GM18505 (cell line): ENCODE results near the gene LIM2.
A peak's percentile ranks its signal among the peaks of the same experiment; 100 is the strongest.
"Not testable (repeated sequence)": the region's sequence is repeated elsewhere in the genome, so short reads cannot be mapped to it uniquely, and the experiment has no call there.

Experiments
- ATAC-seq: cut with Tn5 transposase; IDR thresholded peaks from one replicate; pipeline ENCODE4 v1.9.1; 2021; ENCODE audit not compliant: unreplicated experiment
- POLR2A ChIP-seq: IDR thresholded peaks from 4 replicates; pipeline ENCODE4 v1.6.1; 2011; ENCODE audit warnings: borderline replicate concordance; ENCODE audit not compliant: insufficient read depth, insufficient read length; ENCODE audit errors: extremely low read depth

The LIM2 gene

GRCh38 chr19:51410950-51411748 lies 23.4 kb upstream of the LIM2 start:
- ATAC-seq: no peak
- TF ChIP-seq POLR2A: no peak

- ATAC-seq: no peak
- no peak for TF ChIP-seq POLR2A
These were observed 19.8 kb upstream of the LIM2 start for GRCh38 chr19:51407511-51408131.

- no peak for TF ChIP-seq POLR2A
- ATAC-seq: no peak
These were observed 14.3 kb upstream of the LIM2 start for GRCh38 chr19:51402117-51402516.

DNA sequence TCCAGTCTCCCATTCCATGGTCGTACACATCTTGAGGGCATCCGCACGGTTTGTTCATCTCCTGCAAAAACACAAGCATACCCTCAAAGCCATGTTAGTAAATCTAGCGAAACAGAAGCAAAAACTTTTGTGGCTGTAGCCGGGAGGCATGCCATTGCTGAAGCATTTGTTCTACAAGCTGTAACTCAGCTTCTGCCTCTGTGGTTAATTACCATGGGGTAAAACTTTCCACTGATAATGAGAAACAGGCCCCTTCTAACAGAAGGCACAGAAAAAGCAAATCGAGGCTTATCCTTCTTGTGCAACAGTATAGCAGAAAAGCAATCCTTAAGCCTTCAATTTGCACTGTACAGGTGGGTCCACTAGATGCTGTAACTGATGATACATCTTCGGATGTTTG lies 12.2 kb upstream of the LIM2 start:
- not testable (repeated sequence) for ATAC-seq

- no peak for TF ChIP-seq POLR2A
- ATAC-seq: no peak
These were observed 11.5 kb upstream of the LIM2 start for GRCh38 chr19:51399231-51399630.

- no peak for TF ChIP-seq POLR2A
- no peak for ATAC-seq
These were observed 10.4 kb upstream of the LIM2 start for GRCh38 chr19:51398096-51398704.

DNA sequence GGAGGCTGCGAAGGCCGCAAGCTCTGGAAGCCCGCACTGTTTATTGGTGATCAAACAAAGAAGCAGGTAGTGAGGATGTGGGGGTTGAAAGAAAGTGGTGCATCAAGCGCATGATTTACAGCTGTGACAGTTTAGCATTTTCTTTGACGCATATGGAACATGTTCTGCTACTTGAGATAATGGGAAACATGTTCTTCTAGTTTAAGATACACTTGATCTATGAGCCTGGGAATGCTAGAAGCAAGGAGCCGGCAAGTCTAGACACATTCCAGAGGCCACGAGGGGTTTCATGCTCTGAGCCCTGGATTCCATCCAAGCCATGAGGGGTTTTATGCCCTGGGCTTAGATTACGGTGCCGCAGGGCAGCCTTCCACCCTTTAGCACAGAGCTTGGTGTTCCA lies 9.7 kb upstream of the LIM2 start:
- not testable (repeated sequence) for ATAC-seq

GRCh38 chr19:51396175-51396574 lies 8.4 kb upstream of the LIM2 start:
- no peak for ATAC-seq
- TF ChIP-seq POLR2A: no peak

DNA sequence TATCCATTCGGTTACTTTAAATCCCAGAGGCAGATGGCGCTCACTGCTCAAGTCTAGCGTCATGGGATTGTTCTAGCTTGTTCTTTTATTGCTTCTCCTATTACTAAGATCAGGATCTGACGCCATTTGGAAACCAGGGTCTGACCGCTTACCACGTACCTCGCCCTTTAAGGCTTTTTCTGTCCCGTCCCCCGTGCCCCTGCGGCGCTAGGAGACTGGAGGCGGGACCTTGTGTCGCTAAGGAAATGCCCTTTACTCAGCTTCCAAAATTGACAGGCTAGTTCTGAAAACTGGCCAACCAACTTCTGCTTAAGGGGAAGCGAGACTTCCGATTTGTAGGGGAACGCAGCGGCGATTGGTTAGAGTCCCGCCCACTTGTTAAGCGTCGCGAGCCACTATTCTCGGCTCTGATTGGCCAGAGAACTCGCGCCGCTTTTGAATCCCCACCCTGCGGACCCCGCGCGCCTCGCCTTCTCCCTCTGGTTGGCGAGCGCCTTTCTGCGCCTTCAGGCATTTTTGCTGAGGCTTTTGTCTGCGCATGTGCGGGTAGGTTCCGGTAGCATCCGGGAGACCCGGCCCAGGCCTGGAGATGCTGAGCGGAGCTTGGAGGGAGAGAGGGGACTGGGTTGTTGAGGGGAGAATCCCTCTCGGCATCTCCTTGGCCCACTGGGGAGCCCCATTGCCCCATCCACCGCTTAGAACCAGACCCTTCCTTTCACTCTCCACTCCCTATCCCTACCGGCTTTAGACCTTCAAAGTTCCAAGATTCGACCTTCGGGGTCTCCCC lies 6.5 kb upstream of the LIM2 start:
- peak; percentile 81 for TF ChIP-seq POLR2A
- ATAC-seq: peak; percentile 82

- no peak for TF ChIP-seq POLR2A
- ATAC-seq: no peak
These were observed 4.9 kb upstream of the LIM2 start for GRCh38 chr19:51392701-51393100.

DNA sequence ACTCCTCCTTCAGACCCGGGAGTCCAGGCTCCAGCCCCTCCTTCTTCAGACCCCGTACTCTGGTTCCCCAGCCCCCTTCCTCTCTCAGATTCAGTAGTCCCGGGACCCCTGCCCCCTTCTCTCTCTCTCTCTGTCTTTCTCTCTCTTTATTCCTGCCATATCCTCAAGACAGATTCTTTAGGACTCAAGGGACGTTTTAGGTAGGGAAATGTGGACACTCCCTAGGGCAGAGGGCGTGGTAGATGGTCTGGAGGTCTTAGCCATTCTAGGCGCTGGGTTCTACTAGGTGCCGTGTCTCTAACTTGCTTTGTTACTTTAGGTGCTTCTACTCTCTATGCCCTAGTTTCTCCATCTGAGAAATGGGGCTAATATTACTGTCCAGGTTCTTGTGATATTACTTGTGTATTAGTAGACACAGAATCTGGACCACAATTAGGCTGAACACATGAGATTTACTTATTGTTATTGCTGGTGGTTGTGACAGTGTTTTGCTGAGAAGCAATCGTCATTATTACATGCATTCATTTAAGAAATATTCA lies 3.4 kb upstream of the LIM2 start:
- no peak for ATAC-seq
- TF ChIP-seq POLR2A: no peak

GRCh38 chr19:51389143-51389542 lies 1.4 kb upstream of the LIM2 start:
- TF ChIP-seq POLR2A: no peak
- no peak for ATAC-seq

DNA sequence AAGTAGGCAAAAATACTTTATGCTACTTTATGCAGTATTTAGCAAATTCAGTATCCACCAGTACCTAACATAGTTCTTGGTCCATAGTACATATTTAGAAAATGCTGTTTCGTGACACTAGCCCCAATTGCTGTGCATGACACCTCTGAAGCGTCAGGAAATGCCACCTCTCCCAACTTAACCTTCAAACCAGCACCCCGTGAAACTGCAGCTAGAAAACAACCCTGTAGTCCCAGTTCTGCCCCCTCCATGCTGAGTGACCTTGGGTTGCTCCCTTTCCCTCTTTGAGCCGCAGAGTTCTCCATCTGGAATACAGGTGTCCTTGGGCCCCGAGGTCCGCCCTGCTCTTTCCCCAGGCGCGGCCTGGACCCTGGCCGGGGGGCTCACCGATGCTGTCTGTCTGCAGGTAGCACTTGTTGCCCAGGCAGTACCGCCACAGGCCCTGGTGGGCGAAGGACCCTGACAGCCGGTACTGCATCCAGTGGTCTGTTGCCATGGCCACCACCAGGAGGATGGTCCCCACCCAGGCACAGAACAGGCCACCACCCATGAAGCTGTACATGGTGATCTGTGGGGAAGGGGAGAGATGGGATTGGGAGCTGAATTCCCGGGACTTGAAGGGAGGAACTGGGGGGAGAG lies 773 bp downstream of the LIM2 start:
- no peak for ATAC-seq
- no peak for TF ChIP-seq POLR2A

DNA sequence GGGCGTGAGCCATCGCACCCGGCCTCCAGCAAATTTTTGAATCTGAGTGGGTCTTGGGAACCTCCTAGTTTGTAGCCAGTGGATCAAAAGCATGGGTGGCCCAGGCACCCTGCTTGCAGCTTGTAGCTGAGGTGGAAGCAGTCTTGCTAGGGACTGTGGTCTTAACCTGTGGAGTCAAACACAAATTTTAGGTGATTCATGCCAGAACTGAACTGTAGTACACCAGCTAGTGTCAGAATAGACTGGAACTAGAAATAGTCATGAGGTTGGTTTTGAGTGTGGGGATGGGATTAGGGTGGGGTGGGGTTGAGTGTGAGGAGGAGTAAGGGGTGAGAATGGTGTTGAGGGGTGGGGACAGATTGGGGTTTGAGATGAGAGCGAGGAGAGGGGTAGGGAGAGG lies 5.8 kb downstream of the LIM2 start:
- ATAC-seq: no peak
- TF ChIP-seq POLR2A: no peak

DNA sequence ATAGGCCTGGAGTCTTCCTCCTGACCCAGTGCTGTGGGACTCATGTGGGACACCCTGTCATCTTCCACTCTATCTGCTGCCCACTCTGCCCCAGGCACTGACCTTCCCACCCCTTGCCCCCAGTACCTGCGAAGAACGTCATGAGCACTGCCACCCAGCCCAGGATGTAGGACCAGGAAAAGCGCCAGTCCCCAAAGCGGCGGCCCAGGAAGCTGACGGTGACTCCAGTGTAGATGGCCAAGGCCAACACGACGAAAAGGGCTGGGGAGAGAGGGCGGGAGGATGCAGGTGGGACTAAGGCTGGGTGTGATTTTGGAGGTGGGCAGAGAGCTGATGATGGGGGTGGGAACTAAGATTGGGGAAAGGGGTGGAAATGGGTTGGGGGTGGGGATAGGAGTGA lies 7.4 kb downstream of the LIM2 start:
- TF ChIP-seq POLR2A: no peak
- ATAC-seq: no peak
